Epithelial cell of proximal tubule (primary cell): ENCODE results near the gene RPL38. TPM values are rescaled to one million over a fixed set of nuclear protein-coding genes. Genes with fewer than 3 reads are reported as not detected.

Experiments used
- DNase-seq: peaks from one replicate; pipeline ENCODE4 v3.0.0-alpha.2; 2011; ENCODE audit warnings: low read depth
- H3K4me3 ChIP-seq: 2 replicates; pipeline ENCODE4 v1.5.1; 2011; ENCODE audit warnings: low read depth, mild to moderate bottlenecking, low read length
- total RNA-seq: library from RNA; depleted of rRNA; stranded (reverse); fragments of >200 nt; gene quantifications from 2 replicates; pipeline ENCODE4 v1.2.3, GENCODE V29; 2015
- TF ChIP-seq, protein P1 (sequence below): conservative IDR thresholded peaks from 2 replicates; pipeline ENCODE4 v1.5.1; 2012; ENCODE audit warnings: low read depth, mild to moderate bottlenecking, low read length

The RPL38 gene
- total RNA-seq, 1 donor from 2014 or later, result 617 TPM

DNA sequence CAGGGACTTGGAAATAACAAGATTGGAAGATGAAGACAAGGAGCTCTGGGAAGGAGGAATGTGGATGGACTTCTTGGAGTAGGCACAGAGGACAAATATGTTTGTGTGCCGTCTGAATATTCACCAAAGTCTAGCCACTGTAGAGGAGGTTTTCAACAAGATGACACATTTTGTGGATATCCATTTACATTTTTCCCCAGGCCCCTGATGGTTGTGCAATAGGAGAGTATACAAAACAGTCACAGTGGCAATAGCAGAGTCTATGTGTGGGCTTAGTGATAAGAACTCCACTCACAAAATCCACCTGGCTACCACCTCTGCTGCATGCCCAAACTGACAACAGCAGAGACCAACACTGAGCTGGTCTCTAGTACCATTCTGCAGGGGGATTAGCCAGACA is 32.6 kb upstream of the RPL38 start:
- DNase-seq, result no peak
- TF ChIP-seq, protein P1, sequence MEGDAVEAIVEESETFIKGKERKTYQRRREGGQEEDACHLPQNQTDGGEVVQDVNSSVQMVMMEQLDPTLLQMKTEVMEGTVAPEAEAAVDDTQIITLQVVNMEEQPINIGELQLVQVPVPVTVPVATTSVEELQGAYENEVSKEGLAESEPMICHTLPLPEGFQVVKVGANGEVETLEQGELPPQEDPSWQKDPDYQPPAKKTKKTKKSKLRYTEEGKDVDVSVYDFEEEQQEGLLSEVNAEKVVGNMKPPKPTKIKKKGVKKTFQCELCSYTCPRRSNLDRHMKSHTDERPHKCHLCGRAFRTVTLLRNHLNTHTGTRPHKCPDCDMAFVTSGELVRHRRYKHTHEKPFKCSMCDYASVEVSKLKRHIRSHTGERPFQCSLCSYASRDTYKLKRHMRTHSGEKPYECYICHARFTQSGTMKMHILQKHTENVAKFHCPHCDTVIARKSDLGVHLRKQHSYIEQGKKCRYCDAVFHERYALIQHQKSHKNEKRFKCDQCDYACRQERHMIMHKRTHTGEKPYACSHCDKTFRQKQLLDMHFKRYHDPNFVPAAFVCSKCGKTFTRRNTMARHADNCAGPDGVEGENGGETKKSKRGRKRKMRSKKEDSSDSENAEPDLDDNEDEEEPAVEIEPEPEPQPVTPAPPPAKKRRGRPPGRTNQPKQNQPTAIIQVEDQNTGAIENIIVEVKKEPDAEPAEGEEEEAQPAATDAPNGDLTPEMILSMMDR, result no peak
- no peak overlapping the region for H3K4me3 ChIP-seq

DNA sequence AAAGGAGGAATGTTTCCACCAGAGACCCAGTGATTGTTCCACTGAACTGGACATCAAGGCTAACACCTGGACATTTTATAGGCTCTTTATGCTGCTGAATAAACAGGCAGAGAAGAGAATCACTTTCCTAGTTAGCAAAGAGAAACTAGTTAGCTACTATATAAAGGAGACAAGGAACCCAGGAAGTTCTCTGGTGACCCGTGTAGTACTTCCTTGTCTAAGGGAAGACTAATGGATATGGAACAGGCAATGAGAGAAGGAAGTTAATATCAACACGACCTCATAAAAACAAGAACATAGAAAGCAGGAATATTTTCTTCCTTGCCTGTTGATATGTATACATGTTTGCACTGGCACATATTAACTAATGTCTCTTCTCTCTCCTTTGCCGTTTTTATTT is 30.8 kb upstream of the RPL38 start:
- DNase-seq, result no peak
- H3K4me3 ChIP-seq, result no peak overlapping the region
- TF ChIP-seq, protein P1, result no peak

DNA sequence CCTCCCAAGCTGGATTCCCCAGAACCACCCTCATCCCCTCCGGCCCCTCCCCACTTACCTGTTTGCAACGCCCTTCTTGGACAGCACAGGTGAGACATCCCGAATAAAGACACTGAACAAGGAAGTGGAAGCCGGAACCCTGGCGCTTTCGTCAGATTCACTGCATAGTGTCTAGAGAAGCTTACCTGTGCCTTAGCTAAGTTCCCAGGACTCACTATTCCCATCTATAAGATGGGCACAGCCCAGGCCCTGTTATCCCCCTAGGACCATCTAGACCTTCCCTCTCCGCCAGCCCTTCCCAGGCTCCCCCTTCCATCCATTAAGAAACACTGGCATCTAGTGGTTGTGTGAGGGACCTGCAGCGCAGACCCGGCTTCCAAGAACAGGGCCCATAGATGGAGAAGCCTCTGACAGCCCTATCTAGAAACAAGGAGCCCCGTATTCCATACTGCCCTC is 26.9 kb upstream of the RPL38 start:
- no peak overlapping the region for H3K4me3 ChIP-seq
- TF ChIP-seq, protein P1, result peak; percentile 88
- no peak for DNase-seq

DNA sequence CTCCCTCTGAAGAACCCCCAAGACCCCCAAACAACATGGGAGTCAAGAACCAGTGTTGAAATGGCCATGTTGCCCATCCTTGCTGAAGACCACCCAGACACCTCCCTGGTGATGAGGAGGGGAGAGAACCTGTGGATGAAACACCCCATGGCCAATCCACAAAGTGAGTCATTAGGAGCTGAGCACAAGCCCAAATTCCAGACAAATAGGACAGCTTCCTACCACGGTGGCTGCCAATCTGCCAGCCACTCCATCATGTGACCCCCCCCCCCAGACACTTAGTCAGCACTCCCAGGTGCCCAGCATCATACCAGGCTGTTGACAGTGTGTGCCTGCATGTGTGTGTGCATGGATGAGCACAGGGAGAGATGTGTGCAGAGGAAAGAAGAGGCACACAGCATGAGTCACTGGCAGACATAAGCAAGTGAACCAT is 26.4 kb upstream of the RPL38 start:
- TF ChIP-seq, protein P1, result no peak
- no peak for DNase-seq
- no peak overlapping the region for H3K4me3 ChIP-seq

DNA sequence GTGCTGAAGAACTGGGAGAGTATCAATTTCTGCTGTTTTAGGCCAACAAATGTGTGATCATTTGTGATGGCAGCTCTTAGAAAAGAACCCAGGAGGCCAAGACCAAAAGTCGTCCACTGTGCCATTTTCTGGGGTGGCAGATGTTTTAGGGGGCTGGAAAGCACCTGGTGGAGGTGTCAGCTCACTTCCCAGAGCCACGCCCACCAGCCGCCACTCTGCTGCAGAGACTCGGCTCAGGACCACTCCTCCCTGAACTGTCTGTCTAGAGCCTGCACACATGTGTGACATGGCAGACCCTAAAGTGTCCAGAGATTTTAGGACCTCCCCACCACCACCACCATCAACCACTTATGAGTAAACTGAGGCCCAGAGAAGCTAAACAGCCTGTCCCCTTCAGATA is 23.9 kb upstream of the RPL38 start:
- DNase-seq, result no peak
- no peak overlapping the region for H3K4me3 ChIP-seq
- TF ChIP-seq, protein P1, result no peak

DNA sequence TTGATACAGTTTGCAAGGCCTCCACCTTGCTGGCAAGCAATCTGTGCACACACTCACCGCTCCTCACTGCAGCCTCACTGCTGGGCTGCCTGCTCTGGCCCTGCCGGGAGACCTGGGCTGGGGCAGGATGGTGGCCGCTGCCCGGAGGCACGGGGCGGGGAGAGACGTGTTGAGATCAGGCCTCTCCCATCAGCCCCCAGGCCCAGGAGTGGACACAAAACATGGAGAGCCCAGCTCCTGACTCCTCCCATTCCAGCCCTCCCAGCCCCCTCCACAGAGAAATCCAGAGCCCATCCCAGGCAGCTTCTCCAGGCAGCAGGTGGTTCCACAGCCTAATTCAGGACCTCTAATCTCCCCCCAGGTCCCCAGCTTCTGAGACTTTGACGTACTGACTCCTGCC is 23.1 kb upstream of the RPL38 start:
- no peak for DNase-seq
- H3K4me3 ChIP-seq, result no peak overlapping the region
- TF ChIP-seq, protein P1, result no peak

DNA sequence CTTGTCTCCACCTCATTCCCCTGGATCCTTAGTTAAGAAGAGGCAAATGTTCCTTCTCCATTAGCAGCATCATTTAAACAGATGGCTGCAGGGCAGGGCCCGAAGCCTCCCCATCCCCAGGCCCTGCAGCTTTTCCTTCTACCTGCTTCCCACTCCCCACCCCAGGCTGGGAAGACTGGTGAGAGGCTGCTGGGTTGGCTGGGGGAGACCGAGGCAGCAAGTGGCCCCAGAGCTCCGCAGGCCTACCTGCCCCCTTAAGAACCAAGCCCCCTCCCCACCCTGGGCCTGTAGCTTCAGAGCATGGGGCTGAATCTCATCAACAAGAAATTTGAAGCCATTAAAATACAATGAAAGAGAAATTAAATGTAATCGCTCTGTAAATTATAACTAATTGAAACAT is 22.1 kb upstream of the RPL38 start:
- no peak overlapping the region for H3K4me3 ChIP-seq
- DNase-seq, result no peak
- TF ChIP-seq, protein P1, result no peak
